ENCODE measurements around the gene HACL1.

Gene HACL1

DNA sequence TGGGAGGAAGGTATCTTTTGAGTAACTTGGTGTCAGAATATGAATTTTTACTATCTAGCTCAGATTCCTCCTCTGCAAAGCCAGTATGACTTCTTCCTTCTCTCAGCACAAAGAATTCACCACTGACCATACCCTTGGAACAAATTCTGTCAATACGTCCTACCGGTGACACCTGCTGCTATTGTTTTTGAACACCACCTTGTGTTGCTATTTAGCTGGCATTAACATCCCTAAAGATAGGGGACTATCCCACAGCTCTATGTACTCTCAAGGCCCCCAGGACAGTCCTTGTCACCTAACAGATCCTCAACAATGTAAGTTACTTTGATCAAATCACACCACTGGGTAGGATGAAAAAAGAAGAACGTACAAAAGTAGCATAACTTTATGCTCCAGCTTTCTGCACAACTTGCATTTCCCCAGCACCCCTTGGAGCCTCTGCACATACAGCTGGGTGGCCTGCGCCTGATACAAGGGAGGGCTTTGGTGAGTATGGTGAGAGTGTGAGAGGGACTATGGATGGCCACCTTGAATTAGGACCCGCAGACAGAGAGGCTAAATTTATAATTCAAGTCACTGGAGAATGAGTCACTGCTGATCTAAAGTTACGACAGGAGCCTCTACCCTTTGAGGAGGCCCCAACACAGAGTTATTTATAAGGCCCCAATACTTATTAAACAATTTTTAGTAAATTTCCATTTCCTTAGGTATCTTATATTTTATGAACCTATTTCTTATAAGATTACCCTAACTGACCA, 77.5 kb downstream of the HACL1 start:
- TF ChIP-seq CTCF (IDR thresholded peaks at IDR 0.05; ENCODE audit: low read depth, low read length, missing control alignments): no peak
- in situ Hi-C loops (cut with HindIII; ENCODE audit: low pct_ligation_motif_present, low sequenced_read_pairs): no loop called here
- Histone ChIP-seq H3K4me3 (ENCODE audit: low read depth, low read length) (no peak overlapping the region), H3K27me3 (replicated peaks) (no peaks in the 10 kb centered on the region), H3K27ac (no peak overlapping the region), H3K36me3 (replicated peaks) (no peaks in the 10 kb centered on the region)
- no peak for DNase-seq

GRCh38 chr3:15522016-15522415, 79.4 kb downstream of the HACL1 start:
- H3K27me3 ChIP-seq (replicated peaks): no peaks in the 10 kb centered on the region
- no peak overlapping the region for H3K4me3 ChIP-seq (ENCODE audit: low read depth, low read length)
- TF ChIP-seq CTCF (IDR thresholded peaks at IDR 0.05; ENCODE audit: low read depth, low read length, missing control alignments): no peak
- no peak overlapping the region for H3K27ac ChIP-seq
- no peaks in the 10 kb centered on the region for H3K36me3 ChIP-seq (replicated peaks)
- no peak for DNase-seq
- in situ Hi-C loops (cut with HindIII; ENCODE audit: low pct_ligation_motif_present, low sequenced_read_pairs): no loop called here

- H3K4me3 ChIP-seq (ENCODE audit: low read depth, low read length): no peak within 1 kb of the TSS
- in situ Hi-C loops (cut with HindIII; ENCODE audit: low pct_ligation_motif_present, low sequenced_read_pairs): no loop called here
- TF ChIP-seq CTCF (IDR thresholded peaks at IDR 0.05; ENCODE audit: low read depth, low read length, missing control alignments): no peak
- H3K27me3 ChIP-seq (replicated peaks): no peaks in the 10 kb centered on the region
- no peak for DNase-seq
- H3K36me3 ChIP-seq (replicated peaks): no peaks in the 10 kb centered on the region
- no peak within 1 kb of the TSS for H3K27ac ChIP-seq
Measured at GRCh38 chr3:15521573-15521965, 79.8 kb downstream of the HACL1 start, which contains the start of gene COLQ. Gene COLQ, minus strand, starts transcription at chr3:15521706. Its CDS starts 81 bp downstream, at chr3:15521625.

GRCh38 chr3:15520804-15521572, 80.4 kb downstream of the HACL1 start:
- TF ChIP-seq CTCF (IDR thresholded peaks at IDR 0.05; ENCODE audit: low read depth, low read length, missing control alignments): no peak
- no peak overlapping the region for H3K4me3 ChIP-seq (ENCODE audit: low read depth, low read length)
- H3K27me3 ChIP-seq (replicated peaks): no peaks in the 10 kb centered on the region
- H3K36me3 ChIP-seq (replicated peaks): no peaks in the 10 kb centered on the region
- no peak overlapping the region for H3K27ac ChIP-seq
- no peak for DNase-seq
- in situ Hi-C loops (cut with HindIII; ENCODE audit: low pct_ligation_motif_present, low sequenced_read_pairs): no loop called here

DNA sequence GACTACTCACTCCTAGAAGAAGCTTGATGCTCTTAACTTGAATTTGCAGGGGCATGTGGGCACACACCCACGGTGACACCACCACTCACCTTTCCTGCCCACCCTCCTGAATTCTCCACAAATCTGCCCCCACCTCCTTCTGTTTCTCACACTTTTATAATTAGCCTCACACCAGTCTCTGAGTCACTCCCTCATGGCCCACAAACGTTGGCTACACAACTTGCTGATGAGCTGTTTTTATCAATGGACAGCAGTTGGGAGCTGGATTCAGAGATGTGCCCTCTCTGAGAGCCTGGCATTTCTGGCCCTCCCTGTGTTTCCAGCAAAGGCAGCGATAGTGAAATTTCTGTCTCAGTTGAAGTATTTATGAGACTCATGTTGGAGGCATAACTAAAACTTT, 81.2 kb downstream of the HACL1 start:
- in situ Hi-C loops (cut with HindIII; ENCODE audit: low pct_ligation_motif_present, low sequenced_read_pairs): no loop called here
- H3K27ac ChIP-seq: no peak overlapping the region

More for the DNA sequence above, 81.2 kb downstream of the HACL1 start:
- no peaks in the 10 kb centered on the region for H3K27me3 ChIP-seq (replicated peaks)
- no peak overlapping the region for H3K4me3 ChIP-seq (ENCODE audit: low read depth, low read length)
- no peak for DNase-seq
- TF ChIP-seq CTCF (IDR thresholded peaks at IDR 0.05; ENCODE audit: low read depth, low read length, missing control alignments): no peak
- no peaks in the 10 kb centered on the region for H3K36me3 ChIP-seq (replicated peaks)

All from brain microvascular endothelial cell (primary cell).